K562 (cell line): ENCODE measurements around the gene RERE. TPM values are rescaled to one million over a fixed set of nuclear protein-coding genes. Genes with fewer than 3 reads are reported as not detected.

ENCODE experiments used
- CREB3 ChIP-seq: fragments of 450-650 bp; conservative IDR thresholded peaks from 2 replicates; pipeline ENCODE4 v1.6.1; 2016; ENCODE audit warnings: missing genetic modification characterization, low read depth, mild to moderate bottlenecking, missing compliant biosample characterization, moderate library complexity
- KHSRP ChIP-seq: fragments of 450-650 bp; IDR thresholded peaks from 2 replicates; pipeline ENCODE4 v1.6.1; 2017
- SMAD2 ChIP-seq: fragments of 150-350 bp; IDR thresholded peaks from 2 replicates; pipeline ENCODE4 v1.6.1; 2014; ENCODE audit warnings: low read depth, mild to moderate bottlenecking, low read length
- TCFL5 ChIP-seq: fragments of 250-450 bp; sonication (Bioruptor Pico); conservative IDR thresholded peaks from 2 replicates; pipeline ENCODE4 v1.6.1; 2021; ENCODE audit warnings: mild to moderate bottlenecking, moderate library complexity, matching md5 sums
- THRB ChIP-seq: fragments of 450-650 bp; formaldehyde crosslinking; conservative IDR thresholded peaks from 2 replicates; pipeline ENCODE4 v1.4.0; 2022; ENCODE audit warnings: mild to moderate bottlenecking, missing genetic modification characterization
- TRIM28 ChIP-seq: fragments of 450-650 bp; IDR thresholded peaks from 2 replicates; pipeline ENCODE4 v1.6.1; 2017
- ZFP91 ChIP-seq: sonication (generic); formaldehyde crosslinking; IDR thresholded peaks from 2 replicates; pipeline ENCODE4 v1.8.0; 2022; ENCODE audit warnings: mild to moderate bottlenecking, missing genetic modification reagents
- ZNF146 ChIP-seq: IDR thresholded peaks from one replicate; pipeline ENCODE4 v1.6.1; 2018; ENCODE audit warnings: missing compliant biosample characterization; ENCODE audit not compliant: unreplicated experiment
- ZNF41 ChIP-seq: fragments of 250-450 bp; sonication (Bioruptor Pico); conservative IDR thresholded peaks from 2 replicates; pipeline ENCODE4 v1.4.0; 2020; ENCODE audit warnings: mild to moderate bottlenecking
- polyA plus RNA-seq, 8 experiments: library from polyadenylated mRNA; depleted of rRNA in 4 of 8; stranded (reverse) in 5 of 8; unstranded in 3 of 8; fragments of >200 nt; fragmentation: Nextera tagmentation in 2 of 8; fragmentation: Illumina TruSeq in 1 of 8; extraction: Ambion mirVana in 2 of 8; extraction: Trizol in 1 of 8; gene quantifications; 2 replicates each; pipeline versions ENCODE4 v1.2.1 to v1.2.3, GENCODE V29; 2011 to 2014; ENCODE audit warnings: inconsistent platforms in 1 of 8, missing spikeins in 1 of 8
- total RNA-seq, 7 experiments: library from RNA; depleted of rRNA in 6 of 7; stranded (reverse); fragments of >200 nt in 6 of 7; fragmentation: Illumina TruSeq in 2 of 7; extraction: Trizol in 2 of 7; gene quantifications; 2 replicates each; pipeline versions ENCODE4 v1.2.1 to v1.2.3, GENCODE V29; 2011 to 2021; ENCODE audit warnings: low replicate concordance in 1 of 7
- TF ChIP-seq, protein P1 (sequence below): sonication (generic); formaldehyde crosslinking; IDR thresholded peaks from 2 replicates; pipeline ENCODE4 v1.8.1; 2022; ENCODE audit warnings: missing genetic modification reagents
- TF ChIP-seq, protein P2 (sequence below): fragments of 450-650 bp; IDR thresholded peaks from 2 replicates; pipeline ENCODE4 v1.6.1; 2016

The RERE gene
- total and polyA plus RNA-seq, 9 of the 15 experiments (the other 6 are each of a cell fraction or from before 2014, with no cell fraction given), result 3.0 to 51.5 (median 13.4) TPM

DNA sequence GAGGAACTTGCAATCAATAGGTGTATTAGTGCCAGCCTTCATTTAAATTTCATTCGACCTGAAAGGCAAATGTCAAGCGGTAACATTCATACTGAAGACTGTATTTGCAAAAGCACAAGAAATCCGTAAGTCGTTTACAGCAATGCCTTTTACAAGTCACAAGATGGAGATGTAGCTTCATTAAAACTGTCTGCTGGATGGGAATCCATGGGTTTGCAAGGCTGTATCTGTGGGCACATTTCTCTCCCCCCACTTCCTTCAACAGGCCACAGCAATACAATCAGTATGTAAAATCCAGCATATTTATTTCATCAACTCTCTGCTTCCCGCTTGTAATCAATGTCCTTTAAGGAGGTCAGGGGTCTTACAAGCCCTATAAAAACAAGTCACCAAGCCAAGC, 352.4 kb downstream of the RERE start (continued):
- TF ChIP-seq THRB (CRISPR knock-in tag), result no peak
- TF ChIP-seq, protein P1, sequence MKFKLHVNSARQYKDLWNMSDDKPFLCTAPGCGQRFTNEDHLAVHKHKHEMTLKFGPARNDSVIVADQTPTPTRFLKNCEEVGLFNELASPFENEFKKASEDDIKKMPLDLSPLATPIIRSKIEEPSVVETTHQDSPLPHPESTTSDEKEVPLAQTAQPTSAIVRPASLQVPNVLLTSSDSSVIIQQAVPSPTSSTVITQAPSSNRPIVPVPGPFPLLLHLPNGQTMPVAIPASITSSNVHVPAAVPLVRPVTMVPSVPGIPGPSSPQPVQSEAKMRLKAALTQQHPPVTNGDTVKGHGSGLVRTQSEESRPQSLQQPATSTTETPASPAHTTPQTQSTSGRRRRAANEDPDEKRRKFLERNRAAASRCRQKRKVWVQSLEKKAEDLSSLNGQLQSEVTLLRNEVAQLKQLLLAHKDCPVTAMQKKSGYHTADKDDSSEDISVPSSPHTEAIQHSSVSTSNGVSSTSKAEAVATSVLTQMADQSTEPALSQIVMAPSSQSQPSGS, result no peak
- TF ChIP-seq SMAD2, result no peak
- TF ChIP-seq, protein P2, sequence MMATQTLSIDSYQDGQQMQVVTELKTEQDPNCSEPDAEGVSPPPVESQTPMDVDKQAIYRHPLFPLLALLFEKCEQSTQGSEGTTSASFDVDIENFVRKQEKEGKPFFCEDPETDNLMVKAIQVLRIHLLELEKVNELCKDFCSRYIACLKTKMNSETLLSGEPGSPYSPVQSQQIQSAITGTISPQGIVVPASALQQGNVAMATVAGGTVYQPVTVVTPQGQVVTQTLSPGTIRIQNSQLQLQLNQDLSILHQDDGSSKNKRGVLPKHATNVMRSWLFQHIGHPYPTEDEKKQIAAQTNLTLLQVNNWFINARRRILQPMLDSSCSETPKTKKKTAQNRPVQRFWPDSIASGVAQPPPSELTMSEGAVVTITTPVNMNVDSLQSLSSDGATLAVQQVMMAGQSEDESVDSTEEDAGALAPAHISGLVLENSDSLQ, result no peak
- TF ChIP-seq ZNF146, result no peak
- TF ChIP-seq ZNF41, result no peak
- no peak for TF ChIP-seq KHSRP
- TF ChIP-seq TRIM28, result no peak
- no peak for TF ChIP-seq CREB3 (tag)
- no peak for TF ChIP-seq ZFP91 (CRISPR knock-in tag)
- no peak for TF ChIP-seq TCFL5
